CD4-positive, alpha-beta memory T cell (primary cell): ENCODE results near the gene SCAPER. TPM values are rescaled to one million over a fixed set of nuclear protein-coding genes. Genes with fewer than 3 reads are reported as not detected.
"Not testable (repeated sequence)": the region's sequence is repeated elsewhere in the genome, so short reads cannot be mapped to it uniquely, and the experiment has no call there.

Experiments used
- CTCF ChIA-PET: fragments of 350-600 bp; sonication (Branson Sonifier 250); formaldehyde crosslinking; loops from one replicate; lab custom pipeline; 2021; ENCODE audit warnings: inconsistent platforms; ENCODE audit not compliant: partially characterized antibody; lab: Charles Lee
- POLR2A ChIA-PET: fragments of 350-600 bp; sonication (Branson Sonifier 250); formaldehyde crosslinking; loops from one replicate; lab custom pipeline; 2021; ENCODE audit not compliant: partially characterized antibody; lab: Charles Lee
- DNase-seq, 5 donors: peaks; one replicate each; pipeline versions ENCODE4 v3.0.0 to v3.0.0-alpha.2; 2020 to 2022; ENCODE audit warnings: mixed read lengths in 1 of 5
- H3K27ac ChIP-seq: one replicate; pipeline ENCODE4 v1.7.0; 2013; ENCODE audit warnings: low read depth, low read length
- H3K27me3 ChIP-seq: 2 replicates; pipeline ENCODE4 v1.7.0; 2013; ENCODE audit warnings: mild to moderate bottlenecking, low read length, moderate library complexity; ENCODE audit not compliant: insufficient read depth
- H3K36me3 ChIP-seq: 2 replicates; pipeline ENCODE4 v1.7.0; 2013; ENCODE audit warnings: mild to moderate bottlenecking, low read length, moderate library complexity; ENCODE audit not compliant: insufficient read depth
- H3K4me1 ChIP-seq: 2 replicates; pipeline ENCODE4 v1.7.0; 2013; ENCODE audit warnings: mild to moderate bottlenecking, low read length, moderate library complexity; ENCODE audit not compliant: insufficient read depth
- H3K4me3 ChIP-seq, 2 donors: one replicate each; pipeline ENCODE4 v1.7.0; 2013; ENCODE audit warnings: low read length in 2 of 2, mild to moderate bottlenecking in 1 of 2
- H3K9me3 ChIP-seq, 2 donors: one replicate each; pipeline ENCODE4 v1.7.0; 2013; ENCODE audit warnings: low read length in 2 of 2, control low read depth in 1 of 2; ENCODE audit not compliant: control insufficient read depth in 1 of 2
- H3K27ac Mint-ChIP-seq, 7 donors: one replicate each; pipeline ENCODE4 v1.8.0; 2020 to 2021; ENCODE audit warnings: mixed read lengths in 7 of 7, mild to moderate bottlenecking in 6 of 7, inconsistent platforms in 3 of 7, moderate library complexity in 3 of 7
- H3K27me3 Mint-ChIP-seq, 2 donors: one replicate each; pipeline ENCODE4 v1.8.0; 2020 to 2021; ENCODE audit warnings: mixed read lengths in 2 of 2
- H3K36me3 Mint-ChIP-seq, 2 donors: one replicate each; pipeline ENCODE4 v1.8.0; 2020 to 2021; ENCODE audit warnings: mixed read lengths in 2 of 2, inconsistent platforms in 1 of 2, mild to moderate bottlenecking in 1 of 2
- H3K4me1 Mint-ChIP-seq, 4 donors: one replicate each; pipeline ENCODE4 v1.8.0; 2020 to 2021; ENCODE audit warnings: mixed read lengths in 4 of 4, mild to moderate bottlenecking in 1 of 4
- H3K4me3 Mint-ChIP-seq, 8 donors: one replicate each; pipeline ENCODE4 v1.8.0; 2020 to 2021; ENCODE audit warnings: mixed read lengths in 8 of 8, mild to moderate bottlenecking in 7 of 8, moderate library complexity in 6 of 8, inconsistent platforms in 3 of 8
- H3K9me3 Mint-ChIP-seq, 8 donors: one replicate each; pipeline ENCODE4 v1.8.0; 2020 to 2021; ENCODE audit warnings: mixed read lengths in 8 of 8, mild to moderate bottlenecking in 5 of 8, inconsistent platforms in 3 of 8, moderate library complexity in 1 of 8
- intact Hi-C: fragments of 100-400 bp; cut with micrococcal nuclease; formaldehyde crosslinking; loops from one replicate; pipeline ENCODE4 v1.15.1; 2023
- polyA plus RNA-seq, 2 donors: library from polyadenylated mRNA; unstranded; fragments of 300-500 nt; fragmentation: Illumina TruSeq; gene quantifications; one replicate each; pipeline ENCODE4 v1.2.3, GENCODE V29; 2021
- total RNA-seq, 2 experiments: library from RNA; stranded (reverse); gene quantifications; one replicate each; pipeline ENCODE4 v1.2.3, GENCODE V29; 2021

The SCAPER gene
- total and polyA plus RNA-seq, 4 experiments from 2014 or later, result 7.2 to 41.4 (median 34.3) TPM

DNA sequence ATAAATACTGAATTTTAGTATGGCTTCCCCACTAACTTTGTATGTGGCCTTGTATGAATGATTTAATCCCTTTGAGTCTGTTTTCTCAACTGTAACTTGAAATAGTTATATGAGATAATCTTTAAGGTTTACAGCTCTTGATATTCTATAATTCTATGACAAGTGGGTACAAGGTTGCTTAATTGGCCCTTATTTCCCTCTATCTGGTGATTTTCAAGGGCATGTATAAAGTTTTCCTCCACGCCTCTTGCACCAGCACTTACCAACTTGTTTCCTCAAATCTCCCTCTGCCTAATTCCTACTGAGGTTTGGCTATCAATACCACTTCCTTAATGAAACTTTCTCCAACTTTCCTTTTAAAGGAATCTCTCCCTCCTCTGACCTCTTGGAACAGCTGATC lies 455.7 kb downstream of the SCAPER start:
- ChIA-PET POLR2A (no interaction called here), CTCF (interaction anchor here (1.0 kb wide), 1 partner anchor 17 kb away, joined by 3 read pairs; no protein-coding TSS in a partner anchor)
- no peaks in the 10 kb centered on the region for H3K4me1 Mint-ChIP-seq
- Histone ChIP-seq H3K27ac (no peak overlapping the region), H3K4me1 (no peaks in the 10 kb centered on the region), H3K9me3 (no peaks in the 10 kb centered on the region), H3K4me3 (no peak overlapping the region), H3K36me3 (no peaks in the 10 kb centered on the region), H3K27me3 (no peaks in the 10 kb centered on the region)
- no peak overlapping the region for H3K4me3 Mint-ChIP-seq
- DNase-seq, result no peak
- no peaks in the 10 kb centered on the region for H3K9me3 Mint-ChIP-seq
- no peaks in the 10 kb centered on the region for H3K27me3 Mint-ChIP-seq
- peaks cover 0 to 21% of the 10 kb centered on the region in 2 donors for H3K36me3 Mint-ChIP-seq
- no peak overlapping the region for H3K27ac Mint-ChIP-seq
- intact Hi-C loops, result no loop called here

- Mint-ChIP-seq H3K4me3 (no peak overlapping the region), H3K9me3 (no peaks in the 10 kb centered on the region), H3K4me1 (no peaks in the 10 kb centered on the region), H3K27ac (no peak overlapping the region), H3K36me3 (peaks cover 0 to 21% of the 10 kb centered on the region in 2 donors), H3K27me3 (no peaks in the 10 kb centered on the region)
- CTCF ChIA-PET, result interaction anchor here (1.0 kb wide), 1 partner anchor 16 kb away, joined by 3 read pairs; no protein-coding TSS in a partner anchor
- POLR2A ChIA-PET, result no interaction called here
- Histone ChIP-seq H3K36me3 (no peaks in the 10 kb centered on the region), H3K4me1 (no peaks in the 10 kb centered on the region), H3K27ac (no peak overlapping the region), H3K27me3 (no peaks in the 10 kb centered on the region), H3K4me3 (no peak overlapping the region), H3K9me3 (no peaks in the 10 kb centered on the region)
- no peak for DNase-seq
- intact Hi-C loops, result no loop called here
Observed at GRCh38 chr15:76448755-76449154, 456.4 kb downstream of the SCAPER start.

GRCh38 chr15:76447728-76448441 lies 457.3 kb downstream of the SCAPER start:
- no peaks in the 10 kb centered on the region for H3K4me1 Mint-ChIP-seq
- CTCF ChIA-PET, result no interaction called here
- intact Hi-C loops, result no loop called here

DNA sequence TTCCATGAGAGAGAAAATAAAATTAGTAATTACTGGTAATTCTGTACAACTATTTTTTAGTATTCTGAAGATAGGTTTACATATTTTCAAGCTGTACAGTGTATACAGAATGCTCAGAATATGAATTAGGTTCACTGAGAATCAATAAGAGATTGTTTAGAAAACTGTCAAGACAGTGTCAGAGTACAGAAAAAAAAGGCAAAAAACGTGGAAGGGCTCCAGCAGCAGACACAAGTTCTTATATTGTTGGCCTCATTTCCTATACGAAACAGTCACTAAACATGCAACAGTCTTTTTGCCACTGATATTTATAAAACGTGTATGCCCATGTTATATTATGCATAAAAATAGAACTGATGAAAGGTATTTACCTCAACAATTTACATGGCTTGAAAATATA lies 464.7 kb downstream of the SCAPER start:
- Histone ChIP-seq H3K27ac (no peak overlapping the region), H3K9me3 (no peaks in the 10 kb centered on the region), H3K4me3 (no peak overlapping the region), H3K36me3 (no peaks in the 10 kb centered on the region), H3K27me3 (no peaks in the 10 kb centered on the region), H3K4me1 (no peaks in the 10 kb centered on the region)
- intact Hi-C loops, result no loop called here
- Mint-ChIP-seq H3K27me3 (no peaks in the 10 kb centered on the region), H3K27ac (no peak overlapping the region), H3K9me3 (no peaks in the 10 kb centered on the region), H3K36me3 (peaks cover 0 to 17% of the 10 kb centered on the region in 2 donors), H3K4me3 (no peak overlapping the region), H3K4me1 (no peaks in the 10 kb centered on the region)
- POLR2A ChIA-PET, result no interaction called here
- CTCF ChIA-PET, result no interaction called here
- no peak for DNase-seq

More at GRCh38 chr15:76447728-76448441, 457.3 kb downstream of the SCAPER start:
- Mint-ChIP-seq H3K27me3 (no peaks in the 10 kb centered on the region), H3K27ac (no peak overlapping the region), H3K9me3 (no peaks in the 10 kb centered on the region), H3K4me3 (no peak overlapping the region), H3K36me3 (peaks cover 0 to 21% of the 10 kb centered on the region in 2 donors)
- POLR2A ChIA-PET, result no interaction called here
- Histone ChIP-seq H3K4me1 (no peaks in the 10 kb centered on the region), H3K9me3 (no peaks in the 10 kb centered on the region), H3K4me3 (no peak overlapping the region), H3K36me3 (no peaks in the 10 kb centered on the region), H3K27ac (no peak overlapping the region), H3K27me3 (no peaks in the 10 kb centered on the region)
- no peak for DNase-seq

- POLR2A ChIA-PET, result no interaction called here
- H3K36me3 Mint-ChIP-seq, result peaks cover 3 to 11% of the 10 kb centered on the region in 2 donors
- Histone ChIP-seq H3K4me1 (no peaks in the 10 kb centered on the region), H3K9me3 (no peaks in the 10 kb centered on the region), H3K27ac (no peak overlapping the region), H3K4me3 (no peak overlapping the region), H3K27me3 (no peaks in the 10 kb centered on the region), H3K36me3 (no peaks in the 10 kb centered on the region)
- no peak for DNase-seq
- H3K27ac Mint-ChIP-seq, result no peak overlapping the region
- no peaks in the 10 kb centered on the region for H3K9me3 Mint-ChIP-seq
- peaks cover 0 to 3% (median 0%) of the 10 kb centered on the region in 4 donors for H3K4me1 Mint-ChIP-seq
- H3K4me3 Mint-ChIP-seq, result no peak overlapping the region
- CTCF ChIA-PET, result no interaction called here
- intact Hi-C loops, result no loop called here
- no peaks in the 10 kb centered on the region for H3K27me3 Mint-ChIP-seq
Observed at GRCh38 chr15:76439542-76439941, 465.6 kb downstream of the SCAPER start.

DNA sequence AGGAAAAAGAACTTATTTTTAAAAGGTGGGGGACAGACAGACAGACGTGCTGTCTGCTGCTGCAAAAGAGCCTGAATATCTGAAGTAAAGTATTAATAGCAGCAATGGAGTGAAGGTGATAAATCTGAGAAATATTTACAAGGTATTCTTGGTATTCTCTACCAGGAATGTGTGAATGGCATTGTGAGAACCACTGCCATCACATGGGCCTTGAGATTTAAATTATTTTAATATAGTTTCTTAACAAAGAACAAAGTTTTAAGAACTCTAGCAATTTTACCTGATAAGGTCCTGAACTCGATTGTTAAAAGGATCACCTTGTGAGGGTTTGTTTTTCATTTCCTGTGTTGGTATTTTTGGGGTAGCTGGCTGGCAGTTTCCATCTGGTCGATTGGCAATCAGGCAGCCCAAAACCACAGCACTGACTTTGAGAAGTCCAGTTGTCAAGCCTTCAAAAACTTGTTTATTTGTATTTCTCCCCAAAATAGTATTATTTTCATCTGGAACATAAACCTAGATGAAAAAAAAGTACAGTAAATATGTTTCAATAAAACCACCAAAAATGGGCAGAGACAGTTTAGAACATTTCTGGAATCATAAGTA lies 471.2 kb downstream of the SCAPER start:
- peaks cover 0 to 4% (median 0%) of the 10 kb centered on the region in 4 donors for H3K4me1 Mint-ChIP-seq
- POLR2A ChIA-PET, result no interaction called here
- Histone ChIP-seq H3K27me3 (no peaks in the 10 kb centered on the region), H3K4me3 (no peak overlapping the region), H3K9me3 (no peaks in the 10 kb centered on the region), H3K36me3 (no peaks in the 10 kb centered on the region), H3K27ac (no peak overlapping the region), H3K4me1 (no peaks in the 10 kb centered on the region)
- peaks cover 0 to 5% (median 0%) of the 10 kb centered on the region in 8 donors for H3K9me3 Mint-ChIP-seq
- intact Hi-C loops, result no loop called here
- H3K4me3 Mint-ChIP-seq, result no peak overlapping the region
- DNase-seq, result no peak
- no peaks in the 10 kb centered on the region for H3K27me3 Mint-ChIP-seq
- CTCF ChIA-PET, result no interaction called here
- peak overlapping the region in 3 of 7 donors; percentile 7 to 53 (median 17) for H3K27ac Mint-ChIP-seq
- H3K36me3 Mint-ChIP-seq, result peaks cover 37 to 56% of the 10 kb centered on the region in 2 donors

DNA sequence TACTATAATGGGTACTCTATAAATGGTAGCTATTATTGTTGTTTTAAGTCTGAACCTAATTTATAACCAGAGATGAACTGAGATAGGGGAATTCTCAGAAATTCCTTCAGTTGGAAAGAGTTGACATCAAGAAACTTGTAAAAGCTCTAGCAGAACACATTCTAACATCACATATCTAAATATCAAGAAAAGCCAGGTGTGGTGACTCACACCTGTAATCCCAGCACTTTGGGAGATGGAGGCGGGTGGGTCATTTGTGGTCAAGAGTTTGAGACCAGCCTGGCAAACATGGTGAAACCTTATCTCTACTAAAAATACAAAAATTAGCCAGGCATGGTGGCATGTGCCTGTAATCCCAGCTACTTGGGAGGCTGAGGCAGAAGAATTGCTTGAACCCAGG lies 472.1 kb downstream of the SCAPER start:
- H3K27ac Mint-ChIP-seq, H3K27me3 ChIP-seq, POLR2A ChIA-PET, H3K9me3 ChIP-seq, DNase-seq, H3K27ac ChIP-seq, H3K4me1 Mint-ChIP-seq, H3K36me3 ChIP-seq, H3K4me3 Mint-ChIP-seq, H3K9me3 Mint-ChIP-seq, H3K4me1 ChIP-seq, intact Hi-C loops, H3K4me3 ChIP-seq, H3K27me3 Mint-ChIP-seq: not testable (repeated sequence)
- CTCF ChIA-PET, result interaction anchor here (1.0 kb wide), 1 partner anchor 16 kb away, joined by 3 read pairs; no protein-coding TSS in a partner anchor
- H3K36me3 Mint-ChIP-seq, result peaks cover 45 to 60% of the 10 kb centered on the region in 2 donors
